Testis (tissue), 2 donors: ENCODE results near the gene TBX4.

ENCODE experiments used
- POLR2A ChIP-seq: fragments of 450-650 bp; IDR thresholded peaks from one replicate; pipeline ENCODE4 v1.6.1; 2017; ENCODE audit warnings: antibody characterized with exemption, mild to moderate bottlenecking, moderate library complexity
- TF ChIP-seq, protein P1 (sequence below), 3 experiments: fragments of 450-650 bp in 2 of 3; fragments of 200-600 bp in 1 of 3; sonication (generic) in 1 of 3; IDR thresholded peaks; one replicate each; pipeline ENCODE4 v1.5.1; 2016 to 2019; ENCODE audit warnings: antibody characterized with exemption in 3 of 3, mild to moderate bottlenecking in 2 of 3, moderate library complexity in 1 of 3

- no peak for TF ChIP-seq POLR2A
- TF ChIP-seq, protein P1, sequence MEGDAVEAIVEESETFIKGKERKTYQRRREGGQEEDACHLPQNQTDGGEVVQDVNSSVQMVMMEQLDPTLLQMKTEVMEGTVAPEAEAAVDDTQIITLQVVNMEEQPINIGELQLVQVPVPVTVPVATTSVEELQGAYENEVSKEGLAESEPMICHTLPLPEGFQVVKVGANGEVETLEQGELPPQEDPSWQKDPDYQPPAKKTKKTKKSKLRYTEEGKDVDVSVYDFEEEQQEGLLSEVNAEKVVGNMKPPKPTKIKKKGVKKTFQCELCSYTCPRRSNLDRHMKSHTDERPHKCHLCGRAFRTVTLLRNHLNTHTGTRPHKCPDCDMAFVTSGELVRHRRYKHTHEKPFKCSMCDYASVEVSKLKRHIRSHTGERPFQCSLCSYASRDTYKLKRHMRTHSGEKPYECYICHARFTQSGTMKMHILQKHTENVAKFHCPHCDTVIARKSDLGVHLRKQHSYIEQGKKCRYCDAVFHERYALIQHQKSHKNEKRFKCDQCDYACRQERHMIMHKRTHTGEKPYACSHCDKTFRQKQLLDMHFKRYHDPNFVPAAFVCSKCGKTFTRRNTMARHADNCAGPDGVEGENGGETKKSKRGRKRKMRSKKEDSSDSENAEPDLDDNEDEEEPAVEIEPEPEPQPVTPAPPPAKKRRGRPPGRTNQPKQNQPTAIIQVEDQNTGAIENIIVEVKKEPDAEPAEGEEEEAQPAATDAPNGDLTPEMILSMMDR (IDR thresholded peaks at IDR 0.05), result peak; percentile 69 to 76 (median 70)
Measured at GRCh38 chr17:61410141-61411010, 41.8 kb upstream of the TBX4 start.
